ENCODE results near the gene TMEM26. TPM values are rescaled to one million over a fixed set of nuclear protein-coding genes. Genes with fewer than 3 reads are reported as not detected.

Gene TMEM26
- total RNA-seq, 4 donors from 2014 or later: not detected

GRCh38 chr10:61486738-61487396, 33.7 kb upstream of the TMEM26 start:
- H3K4me3 ChIP-seq: no peak overlapping the region
- WGBS: 88% methylated on average over 2 of the region's 2 CpGs
- TF ChIP-seq EP300 (IDR thresholded peaks at IDR 0.05) (no peak), POLR2AphosphoS5 (IDR thresholded peaks at IDR 0.05) (no peak), POLR2A (IDR thresholded peaks at IDR 0.05) (no peak), CTCF (IDR thresholded peaks at IDR 0.05) (no peak)
- H3K27me3 ChIP-seq: no peaks in the 10 kb centered on the region
- H3K9me3 ChIP-seq: no peaks in the 10 kb centered on the region
- no peaks in the 10 kb centered on the region for H3K4me1 ChIP-seq
- no peaks in the 10 kb centered on the region for H3K36me3 ChIP-seq
- no peak overlapping the region for H3K27ac ChIP-seq
- DNase-seq (ENCODE audit: low spot score in 2 of 2): no peak

- TF ChIP-seq POLR2AphosphoS5 (IDR thresholded peaks at IDR 0.05) (no peak), EP300 (IDR thresholded peaks at IDR 0.05) (no peak), CTCF (IDR thresholded peaks at IDR 0.05) (no peak), POLR2A (IDR thresholded peaks at IDR 0.05) (no peak)
- WGBS: 86% methylated on average over 1 of the region's 1 CpG
- H3K36me3 ChIP-seq: no peaks in the 10 kb centered on the region
Observed at GRCh38 chr10:61486251-61486650, 33.1 kb upstream of the TMEM26 start.

GRCh38 chr10:61481597-61481996, 28.4 kb upstream of the TMEM26 start:
- Histone ChIP-seq H3K27me3 (no peaks in the 10 kb centered on the region), H3K27ac (no peak overlapping the region), H3K36me3 (no peaks in the 10 kb centered on the region), H3K4me3 (no peak overlapping the region), H3K4me1 (no peaks in the 10 kb centered on the region), H3K9me3 (no peaks in the 10 kb centered on the region)
- DNase-seq (ENCODE audit: low spot score in 2 of 2): no peak
- WGBS: 77% methylated on average over 3 of the region's 3 CpGs
- TF ChIP-seq POLR2AphosphoS5 (IDR thresholded peaks at IDR 0.05) (no peak), EP300 (IDR thresholded peaks at IDR 0.05) (no peak), CTCF (IDR thresholded peaks at IDR 0.05) (no peak), POLR2A (IDR thresholded peaks at IDR 0.05) (no peak)

More at GRCh38 chr10:61486251-61486650, 33.1 kb upstream of the TMEM26 start:
- Histone ChIP-seq H3K4me1 (no peaks in the 10 kb centered on the region), H3K27ac (no peak overlapping the region), H3K27me3 (no peaks in the 10 kb centered on the region), H3K9me3 (no peaks in the 10 kb centered on the region), H3K4me3 (no peak overlapping the region)
- no peak for DNase-seq (ENCODE audit: low spot score in 2 of 2)

- WGBS: 80% methylated on average over 2 of the region's 2 CpGs
- TF ChIP-seq POLR2AphosphoS5 (IDR thresholded peaks at IDR 0.05): no peak
- no peak for TF ChIP-seq EP300 (IDR thresholded peaks at IDR 0.05)
- no peak for TF ChIP-seq POLR2A (IDR thresholded peaks at IDR 0.05)
Observed at GRCh38 chr10:61480208-61480607, 27.0 kb upstream of the TMEM26 start.

GRCh38 chr10:61478621-61479312, 25.6 kb upstream of the TMEM26 start:
- no peaks in the 10 kb centered on the region for H3K27me3 ChIP-seq
- no peaks in the 10 kb centered on the region for H3K36me3 ChIP-seq
- DNase-seq (ENCODE audit: low spot score in 2 of 2): no peak
- no peaks in the 10 kb centered on the region for H3K9me3 ChIP-seq
- no peak overlapping the region for H3K27ac ChIP-seq
- TF ChIP-seq POLR2A (IDR thresholded peaks at IDR 0.05) (no peak), EP300 (IDR thresholded peaks at IDR 0.05) (no peak), CTCF (IDR thresholded peaks at IDR 0.05) (no peak), POLR2AphosphoS5 (IDR thresholded peaks at IDR 0.05) (no peak)
- H3K4me3 ChIP-seq: no peak overlapping the region
- WGBS: 79% methylated on average over 4 of the region's 4 CpGs
- no peaks in the 10 kb centered on the region for H3K4me1 ChIP-seq

More at GRCh38 chr10:61480208-61480607, 27.0 kb upstream of the TMEM26 start:
- H3K27me3 ChIP-seq: no peaks in the 10 kb centered on the region
- no peaks in the 10 kb centered on the region for H3K4me1 ChIP-seq
- H3K9me3 ChIP-seq: no peaks in the 10 kb centered on the region
- H3K4me3 ChIP-seq: no peak overlapping the region
- DNase-seq (ENCODE audit: low spot score in 2 of 2): no peak
- H3K27ac ChIP-seq: no peak overlapping the region
- H3K36me3 ChIP-seq: no peaks in the 10 kb centered on the region

Data from suprapubic skin (tissue), 4 donors.